Measurements from ENCODE around the gene DUS1L.
A peak's percentile ranks its signal among the peaks of the same experiment; 100 is the strongest.

Gene DUS1L

DNA sequence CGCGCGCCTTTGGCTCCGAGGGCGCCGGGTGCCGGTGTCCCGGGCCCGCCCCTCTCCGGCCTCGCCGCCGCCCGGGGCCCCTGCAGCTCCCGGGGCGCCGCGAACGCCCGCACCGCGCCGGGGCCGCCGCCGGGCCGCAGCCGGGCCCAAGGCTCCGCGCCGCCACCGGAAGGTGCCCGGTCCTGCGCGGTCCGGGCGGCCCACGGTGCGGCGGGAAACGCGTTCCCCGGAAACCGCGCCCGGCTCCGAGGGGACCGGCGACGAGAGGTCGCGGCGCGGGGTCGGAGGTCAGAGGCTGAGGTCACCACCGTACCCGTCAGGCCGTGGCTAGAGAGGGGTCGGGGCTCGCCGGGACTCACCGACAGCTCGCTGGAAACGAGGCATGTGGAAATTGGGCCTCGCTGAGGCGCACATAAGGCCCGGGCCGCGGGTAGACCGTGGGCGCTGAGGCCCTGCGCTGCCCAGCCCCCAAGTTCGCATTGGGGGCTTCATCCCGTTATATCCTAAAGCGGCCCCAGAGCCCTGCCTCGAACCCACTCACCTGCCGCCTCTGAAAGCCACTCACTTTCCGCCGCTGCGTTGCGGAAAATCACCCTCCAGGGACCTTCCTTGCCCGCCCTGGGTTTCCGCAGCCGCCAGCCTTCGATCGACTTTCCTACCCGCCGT lies at the start of gene DUS1L:
DUS1L (minus strand) TSS at position 167 of the 666 bp plus-strand sequence. CDS start 745 bp downstream, outside the sequence.
- DNase-seq (ENCODE audit: insufficient read length, low spot score) (peak; percentile 74), FAIRE-seq (no peak)

DNA sequence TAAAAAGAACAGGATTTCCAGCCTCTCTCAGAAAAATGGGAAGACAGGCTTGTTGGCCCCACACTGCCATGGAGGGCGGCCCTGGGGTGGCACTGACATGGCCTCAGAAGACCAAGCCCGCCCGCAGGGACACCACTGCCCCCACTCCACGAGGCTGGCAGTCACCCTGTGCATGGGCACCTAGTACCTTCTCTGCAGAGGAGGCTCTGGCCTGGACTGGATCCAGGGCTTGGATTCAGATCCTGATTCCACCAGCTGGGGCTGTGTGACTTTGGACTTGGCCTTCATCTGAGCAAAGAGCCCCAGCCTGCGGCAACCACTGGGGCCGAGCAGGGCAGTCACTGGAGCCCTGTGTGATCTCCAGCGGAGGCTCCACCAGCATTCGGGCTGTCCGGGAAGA lies 49.3 kb upstream of the DUS1L start:
- no peak for FAIRE-seq
- no peak for DNase-seq (ENCODE audit: insufficient read length, low spot score)

DNA sequence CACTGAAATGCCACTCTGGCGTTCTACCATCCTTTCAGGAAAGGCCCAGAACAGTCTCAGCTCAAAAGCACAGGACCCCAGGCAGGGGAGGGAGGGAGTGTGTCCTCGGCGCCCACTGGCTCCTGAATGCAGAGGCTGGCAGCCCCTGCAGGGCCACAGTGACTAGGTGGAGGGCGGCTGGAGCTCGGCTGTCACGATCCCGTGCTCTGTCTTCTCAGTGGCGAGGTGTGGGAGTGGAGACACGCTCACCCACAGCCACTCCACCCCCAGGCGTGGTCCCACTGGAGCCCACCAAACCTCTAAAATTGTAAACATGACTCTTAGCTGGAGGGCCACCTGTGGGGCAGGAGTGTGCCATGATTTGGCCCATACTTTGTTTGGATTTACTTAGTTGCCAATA lies 48.8 kb upstream of the DUS1L start:
- DNase-seq (ENCODE audit: insufficient read length, low spot score) = no peak
- no peak for FAIRE-seq

- no peak for FAIRE-seq
Measured at GRCh38 chr17:82113941-82114340, 48.3 kb upstream of the DUS1L start.

GRCh38 chr17:82113422-82113821 lies 47.8 kb upstream of the DUS1L start:
- no peak for DNase-seq (ENCODE audit: insufficient read length, low spot score)
- no peak for FAIRE-seq

More at GRCh38 chr17:82113941-82114340, 48.3 kb upstream of the DUS1L start:
- DNase-seq (ENCODE audit: insufficient read length, low spot score) = no peak

DNA sequence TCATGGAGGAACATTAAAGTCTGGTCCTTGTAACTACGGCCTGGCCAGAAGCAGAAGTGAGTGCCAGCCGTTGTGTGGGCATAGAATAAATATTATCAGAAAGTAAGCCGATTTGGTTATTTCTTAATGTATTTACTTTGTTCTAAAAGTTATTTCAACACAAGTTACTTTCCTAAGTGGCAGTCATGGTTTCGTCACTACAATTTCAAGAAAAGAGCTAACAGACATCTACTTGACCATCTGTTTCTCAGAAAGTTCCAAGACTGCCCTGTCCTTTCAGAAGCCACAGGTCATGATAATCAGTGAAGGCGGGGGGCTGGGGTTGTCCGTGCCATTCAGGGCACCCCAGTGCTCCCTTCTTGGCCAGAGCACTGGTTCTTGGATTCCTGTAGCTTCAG lies 47.3 kb upstream of the DUS1L start:
- FAIRE-seq = no peak
- DNase-seq (ENCODE audit: insufficient read length, low spot score) = no peak

GRCh38 chr17:82112181-82112913 lies 46.7 kb upstream of the DUS1L start:
- DNase-seq (ENCODE audit: insufficient read length, low spot score) = no peak
- FAIRE-seq = no peak

GRCh38 chr17:82110298-82110697 lies 44.7 kb upstream of the DUS1L start:
- FAIRE-seq = no peak
- no peak for DNase-seq (ENCODE audit: insufficient read length, low spot score)

DNA sequence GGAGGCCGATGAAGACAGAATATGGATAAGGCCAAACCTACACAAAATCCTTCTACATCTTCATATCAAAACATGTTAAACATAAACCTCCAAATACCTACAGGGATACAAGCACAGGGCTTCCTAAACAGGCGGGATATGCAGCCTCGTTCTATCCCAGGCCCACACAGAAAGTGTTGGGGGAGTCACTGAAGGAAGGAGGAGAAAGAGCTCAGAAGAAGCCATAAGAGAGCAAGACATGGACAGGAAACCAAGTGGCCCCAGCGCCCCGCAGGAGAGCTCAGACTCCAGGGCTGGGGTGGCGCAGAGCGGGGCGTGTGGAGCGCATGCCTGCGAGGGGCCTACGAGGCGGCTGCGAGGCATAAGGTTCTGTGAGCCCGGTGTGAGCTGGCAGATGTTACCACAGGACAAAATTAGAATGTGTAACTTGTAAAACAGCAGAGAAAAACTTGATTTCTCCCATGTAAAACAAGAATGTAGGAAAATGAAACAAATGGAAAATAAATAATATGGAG lies 43.4 kb upstream of the DUS1L start:
- DNase-seq (ENCODE audit: insufficient read length, low spot score) = no peak
- FAIRE-seq = no peak

GRCh38 chr17:82108496-82108945 lies 42.9 kb upstream of the DUS1L start:
- no peak for FAIRE-seq

DNA sequence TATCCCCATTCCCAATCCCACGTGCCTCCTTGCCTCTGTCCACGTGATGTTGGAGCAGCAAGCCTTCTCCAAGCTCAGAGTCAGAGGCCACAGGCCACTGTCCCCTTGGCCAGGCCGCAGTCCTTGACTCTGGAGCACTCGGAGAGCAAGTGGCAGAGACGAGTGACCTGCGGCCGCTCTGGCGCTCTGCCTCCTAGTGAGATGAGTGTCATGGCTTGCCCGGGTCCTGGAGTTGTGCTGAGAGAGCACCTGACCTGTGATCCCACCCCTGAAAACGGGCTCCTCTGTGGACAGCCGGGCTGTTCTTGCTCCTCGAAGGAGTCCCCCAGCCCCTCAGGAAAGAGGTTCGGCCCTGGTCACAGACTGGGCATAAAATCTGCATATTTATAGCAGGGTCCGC lies 42.4 kb upstream of the DUS1L start:
- no peak for DNase-seq (ENCODE audit: insufficient read length, low spot score)
- no peak for FAIRE-seq

More at GRCh38 chr17:82108496-82108945, 42.9 kb upstream of the DUS1L start:
- no peak for DNase-seq (ENCODE audit: insufficient read length, low spot score)

DNA sequence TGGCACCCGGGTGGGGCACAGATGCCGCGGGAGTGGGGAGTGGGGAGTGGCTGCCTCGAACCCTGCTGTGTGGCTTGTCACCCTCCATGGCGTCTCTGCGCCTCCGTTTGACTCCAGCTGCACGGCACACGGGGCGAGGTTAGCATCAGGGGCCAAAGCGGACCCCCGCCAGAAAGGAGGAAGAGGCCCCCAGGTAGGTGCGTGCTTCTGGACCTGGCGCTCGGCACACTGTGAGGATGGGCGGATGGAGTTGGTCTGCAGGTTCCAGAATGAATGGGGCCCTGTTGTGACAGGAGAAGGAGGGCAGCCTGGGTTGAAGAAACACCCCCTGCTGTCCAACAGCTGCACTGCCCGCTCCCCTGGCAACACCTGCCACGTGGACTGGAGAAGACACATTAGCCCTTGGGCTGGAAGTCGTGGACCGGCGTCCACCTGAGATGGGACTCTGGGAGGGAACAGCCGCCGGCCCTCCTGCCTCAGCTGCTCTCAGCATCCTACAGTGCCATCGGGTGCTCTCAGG lies 41.8 kb upstream of the DUS1L start:
- FAIRE-seq (no peak), DNase-seq (ENCODE audit: insufficient read length, low spot score) (no peak)

DNA sequence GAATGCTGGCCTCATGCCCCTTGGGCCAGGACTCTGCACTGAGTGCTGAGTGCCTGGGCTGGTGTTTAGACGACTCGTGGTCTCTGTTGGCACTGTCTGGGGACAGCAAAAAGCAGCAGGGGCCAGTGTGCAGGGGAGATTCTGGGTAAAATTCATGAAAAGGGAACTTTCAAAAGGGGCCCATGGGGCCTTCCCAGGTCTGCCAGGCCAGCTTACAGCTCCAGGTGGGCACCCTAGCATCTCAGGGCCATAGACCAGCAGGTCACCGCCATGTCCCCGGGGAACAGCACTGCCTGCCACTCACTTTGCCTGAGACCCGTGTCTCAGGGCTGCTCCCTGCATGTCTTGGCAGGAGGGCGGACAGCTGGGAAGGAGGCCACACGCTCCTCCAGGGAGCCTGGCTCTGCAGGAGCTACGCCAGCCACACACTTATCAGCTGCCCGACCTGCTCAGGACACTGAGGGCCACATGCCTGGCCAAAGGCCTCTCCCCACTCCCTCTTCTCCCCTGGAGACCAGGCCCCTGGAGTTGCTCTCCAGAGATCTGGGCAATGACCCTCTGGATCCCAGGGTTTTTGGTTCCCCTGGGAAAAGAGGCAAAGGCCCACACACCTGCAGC lies 41.2 kb upstream of the DUS1L start:
- no peak for FAIRE-seq
- no peak for DNase-seq (ENCODE audit: insufficient read length, low spot score)

- peak; percentile 82 for FAIRE-seq
Measured at GRCh38 chr17:82105882-82106687, 40.5 kb upstream of the DUS1L start.

DNA sequence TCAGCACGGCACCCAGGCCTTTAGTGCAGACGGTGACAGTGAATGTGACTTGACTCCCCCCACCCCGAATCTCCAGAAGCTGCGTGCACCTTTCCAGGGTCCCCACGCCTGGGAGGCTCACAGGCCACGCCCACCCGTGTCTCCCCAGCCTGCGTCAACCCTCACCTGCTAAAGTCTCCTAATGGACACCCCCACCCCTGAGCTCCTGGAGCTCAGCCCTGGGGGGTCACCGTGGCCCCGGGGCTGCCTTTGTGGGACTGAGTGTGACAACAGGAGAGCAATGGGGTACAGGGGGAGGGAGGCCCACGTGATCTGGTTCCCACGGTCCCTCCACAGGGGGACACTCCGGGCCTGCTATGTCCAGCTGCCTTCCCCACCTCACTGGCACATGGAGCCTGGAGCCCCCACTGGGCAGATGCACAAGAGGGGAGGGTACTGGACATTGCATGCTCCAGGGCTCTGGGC lies 39.8 kb upstream of the DUS1L start:
- FAIRE-seq = no peak
- DNase-seq (ENCODE audit: insufficient read length, low spot score) = no peak

More at GRCh38 chr17:82105882-82106687, 40.5 kb upstream of the DUS1L start:
- peak; percentile 88 for DNase-seq (ENCODE audit: insufficient read length, low spot score)

- no peak for FAIRE-seq
- DNase-seq (ENCODE audit: insufficient read length, low spot score) = no peak
Measured at GRCh38 chr17:82104797-82105416, 39.3 kb upstream of the DUS1L start.

GRCh38 chr17:82103553-82104451 lies 38.2 kb upstream of the DUS1L start:
- no peak for DNase-seq (ENCODE audit: insufficient read length, low spot score)
- FAIRE-seq = no peak

DNA sequence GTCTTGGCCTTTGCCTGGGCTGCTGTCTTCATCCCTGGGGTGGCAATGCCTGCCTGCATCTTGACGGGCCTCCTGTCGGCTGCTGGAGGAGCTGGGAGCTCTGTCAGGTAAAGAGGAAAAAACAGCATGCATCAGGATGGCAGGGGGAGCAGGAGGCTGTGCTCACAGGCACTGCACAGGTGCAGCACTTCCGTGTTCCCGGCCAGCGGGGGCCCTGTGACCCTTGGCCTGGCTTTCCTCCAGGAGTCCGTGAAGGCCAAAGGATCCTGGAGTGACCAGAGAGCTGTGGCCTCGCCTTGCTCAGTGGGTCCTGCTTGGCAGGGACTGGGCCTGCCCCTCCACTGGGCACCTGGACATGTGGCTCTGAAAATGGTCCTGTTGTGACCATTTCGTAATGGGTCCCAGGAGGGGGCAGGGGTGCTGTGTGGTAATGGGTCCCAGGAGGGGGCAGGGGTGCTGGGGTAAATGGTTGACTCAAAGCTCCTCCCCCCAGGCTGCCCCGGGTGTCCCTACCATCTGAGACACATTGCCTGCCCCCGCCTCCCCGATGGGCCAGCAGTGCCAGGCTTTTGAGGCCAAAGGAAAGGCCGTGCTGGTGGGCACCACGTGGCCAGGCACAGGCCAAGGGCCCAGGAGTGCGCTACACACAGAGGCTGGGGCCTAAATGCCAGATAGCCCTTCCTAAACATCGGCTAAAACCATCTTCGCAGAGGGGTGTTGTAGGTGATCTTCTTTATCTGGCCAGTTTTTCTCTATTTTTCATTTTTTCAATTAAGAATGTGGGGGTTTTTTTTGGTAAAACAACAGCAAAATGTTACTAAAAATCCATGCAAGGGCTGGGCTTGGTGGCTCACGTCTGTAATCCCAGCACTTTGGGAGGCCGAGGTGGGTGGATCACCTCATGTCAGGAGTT lies 36.4 kb upstream of the DUS1L start:
- FAIRE-seq (no peak), DNase-seq (ENCODE audit: insufficient read length, low spot score) (no peak)
